ENCODE data around the gene ARL6IP1. TPM values are rescaled to one million over a fixed set of nuclear protein-coding genes. Genes with fewer than 3 reads are reported as not detected.
"Not testable (repeated sequence)": the region's sequence is repeated elsewhere in the genome, so short reads cannot be mapped to it uniquely, and the experiment has no call there.

ARL6IP1 gene
- total RNA-seq, 1 donor from 2014 or later = 27.2 TPM

DNA sequence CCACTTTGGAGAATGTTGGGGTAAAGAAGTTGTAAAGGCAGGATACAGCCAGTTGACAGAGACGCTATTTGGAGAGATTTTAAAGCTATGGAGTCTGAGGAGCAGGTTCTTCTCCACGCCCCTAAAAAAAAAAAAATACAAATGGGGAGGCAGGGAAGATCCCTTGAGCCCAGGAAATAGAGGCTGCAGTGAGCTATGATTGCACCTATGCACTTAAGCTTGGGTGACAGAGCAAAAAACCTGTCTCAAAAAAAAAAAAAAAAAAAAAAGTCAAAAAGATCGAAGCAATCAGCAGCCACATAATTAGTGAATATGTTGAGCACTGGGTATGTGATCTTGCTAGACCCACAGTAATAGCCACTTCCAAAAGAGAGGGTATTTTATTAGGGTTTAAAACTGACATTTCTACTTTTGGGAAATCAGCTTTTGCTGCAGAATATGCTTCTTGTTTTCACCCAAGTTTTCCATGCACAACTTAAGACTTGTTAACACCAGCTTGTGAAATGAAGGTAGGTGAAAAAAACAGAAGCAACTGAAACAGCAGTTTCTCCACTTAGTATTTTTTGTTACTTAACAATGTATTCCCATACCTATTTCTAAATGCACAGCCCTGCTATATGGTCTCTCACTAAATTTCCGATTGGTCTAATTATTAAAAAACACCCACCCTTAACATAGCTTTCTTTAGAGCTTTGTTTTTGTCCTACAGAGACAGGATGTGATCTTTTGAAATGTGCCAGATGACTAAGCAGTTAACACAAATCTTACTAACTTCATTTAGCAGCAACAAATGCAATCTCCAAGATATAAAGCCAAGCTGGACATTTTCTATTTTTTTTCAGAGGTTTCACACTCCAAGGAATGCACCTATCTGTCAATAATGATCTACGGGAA is 2.5 kb upstream of the ARL6IP1 start:
- intact Hi-C loops (cut with DNase I) = loop anchor here (5.0 to 10.0 kb wide), 3 partner anchors 163 to 721 kb away; partner anchors contain the start of genes CCP110, COQ7 and GDE1
- ATAC-seq = no peak
- no peak for DNase-seq (ENCODE audit: missing footprints)

GRCh38 chr16:18802767-18803343 is 1.5 kb upstream of the ARL6IP1 start:
- no peak for DNase-seq (ENCODE audit: missing footprints)
- intact Hi-C loops (cut with DNase I) = loop anchor here (5.0 to 10.0 kb wide), 3 partner anchors 164 to 722 kb away; partner anchors contain the start of genes CCP110, COQ7 and GDE1
- no peak for ATAC-seq

DNA sequence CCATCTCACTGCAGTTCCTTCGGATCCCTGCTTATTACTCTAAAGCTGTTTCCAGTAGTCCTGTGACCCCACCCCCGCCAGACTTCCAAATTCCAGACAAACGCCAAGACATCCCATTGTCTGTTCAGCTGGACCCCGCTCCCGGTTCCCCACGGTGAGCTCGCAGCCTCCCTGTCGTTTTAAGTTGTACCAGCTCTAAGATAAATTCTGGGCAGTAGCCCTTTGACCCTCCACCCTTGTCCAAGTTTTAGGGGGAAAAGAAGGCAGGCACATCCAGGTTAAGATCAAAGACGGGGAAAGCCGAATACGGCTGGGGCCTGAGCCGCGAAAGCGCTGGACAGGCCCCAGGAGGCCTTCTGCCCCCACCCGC is 589 bp downstream of the ARL6IP1 start:
- ATAC-seq = no peak
- intact Hi-C loops (cut with DNase I) = loop anchor here (1.0 to 10.0 kb wide), 4 partner anchors 10 to 724 kb away; partner anchors contain the start of genes CCP110, COQ7, GDE1 and RPS15A

DNA sequence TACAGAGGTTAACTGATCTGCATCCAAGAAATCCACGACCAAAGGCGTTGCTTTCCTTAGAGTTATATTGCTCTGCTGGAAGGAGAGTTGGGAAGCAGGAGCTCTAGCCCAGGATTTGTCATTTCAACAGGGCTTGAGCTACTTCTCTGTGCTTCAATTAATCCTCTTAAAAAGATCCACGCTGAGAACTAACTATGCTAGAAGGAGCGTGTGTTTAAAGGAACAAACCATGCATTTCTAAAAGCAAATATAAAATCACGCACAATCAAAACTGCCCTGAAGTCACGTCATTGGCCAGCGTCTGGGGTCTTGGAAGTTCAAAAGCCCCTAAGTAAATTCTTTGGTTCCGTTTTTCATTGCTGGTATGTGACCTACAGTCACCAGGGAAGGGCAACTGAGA is 1.1 kb downstream of the ARL6IP1 start:
- DNase-seq (ENCODE audit: missing footprints) (no peak), ATAC-seq (no peak)
- intact Hi-C loops (cut with DNase I) = loop anchor here (5.0 to 10.0 kb wide), 3 partner anchors 167 to 725 kb away; partner anchors contain the start of genes CCP110, COQ7 and GDE1

More for the DNA sequence above, 589 bp downstream of the ARL6IP1 start:
- no peak for DNase-seq (ENCODE audit: missing footprints)

DNA sequence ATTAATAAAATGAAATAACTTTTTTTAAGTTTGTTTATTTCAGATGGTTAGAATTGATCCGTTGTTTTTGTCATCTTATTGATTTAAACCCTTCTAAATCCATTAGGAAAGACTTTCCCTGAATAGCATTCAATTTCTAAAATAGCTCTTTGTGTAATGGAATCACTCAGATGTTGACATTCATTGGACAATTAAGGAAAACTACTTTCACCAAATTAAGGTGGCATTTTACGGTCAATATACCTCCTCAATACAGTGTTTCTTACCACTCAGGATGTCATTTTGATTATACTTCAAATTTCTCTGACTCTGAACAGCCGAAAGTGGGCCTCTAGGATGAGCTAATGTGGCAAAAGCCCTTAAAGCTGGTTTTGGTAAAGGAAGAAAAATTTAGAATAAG is 1.8 kb downstream of the ARL6IP1 start:
- intact Hi-C loops (cut with DNase I) = no loop called here
- DNase-seq (ENCODE audit: missing footprints) (no peak), ATAC-seq (no peak)

- intact Hi-C loops (cut with DNase I) = no loop called here
These were observed 3.6 kb downstream of the ARL6IP1 start for GRCh38 chr16:18797746-18798145.

DNA sequence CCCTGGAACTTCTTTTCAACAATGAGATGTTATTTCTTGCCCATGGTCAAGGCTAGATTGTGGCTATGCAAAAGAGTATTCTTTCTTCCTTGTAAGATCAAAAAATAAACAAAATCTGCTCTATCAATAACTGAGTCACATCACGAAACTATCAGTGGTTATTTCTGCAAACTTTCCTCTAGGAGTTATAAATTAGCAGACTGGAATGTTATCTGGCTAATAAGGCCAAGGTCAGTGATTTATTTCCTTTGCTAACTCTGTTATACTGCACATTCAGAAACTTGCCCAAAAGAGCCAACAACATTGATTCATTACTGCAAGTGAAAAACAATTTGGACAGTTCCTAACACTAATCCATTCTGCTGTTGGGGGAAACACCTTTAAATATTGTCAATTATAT is 5.0 kb downstream of the ARL6IP1 start:
- ATAC-seq (no peak), DNase-seq (ENCODE audit: missing footprints) (no peak)
- intact Hi-C loops (cut with DNase I) = no loop called here

More at GRCh38 chr16:18797746-18798145, 3.6 kb downstream of the ARL6IP1 start:
- DNase-seq (ENCODE audit: missing footprints) = no peak
- ATAC-seq = no peak

DNA sequence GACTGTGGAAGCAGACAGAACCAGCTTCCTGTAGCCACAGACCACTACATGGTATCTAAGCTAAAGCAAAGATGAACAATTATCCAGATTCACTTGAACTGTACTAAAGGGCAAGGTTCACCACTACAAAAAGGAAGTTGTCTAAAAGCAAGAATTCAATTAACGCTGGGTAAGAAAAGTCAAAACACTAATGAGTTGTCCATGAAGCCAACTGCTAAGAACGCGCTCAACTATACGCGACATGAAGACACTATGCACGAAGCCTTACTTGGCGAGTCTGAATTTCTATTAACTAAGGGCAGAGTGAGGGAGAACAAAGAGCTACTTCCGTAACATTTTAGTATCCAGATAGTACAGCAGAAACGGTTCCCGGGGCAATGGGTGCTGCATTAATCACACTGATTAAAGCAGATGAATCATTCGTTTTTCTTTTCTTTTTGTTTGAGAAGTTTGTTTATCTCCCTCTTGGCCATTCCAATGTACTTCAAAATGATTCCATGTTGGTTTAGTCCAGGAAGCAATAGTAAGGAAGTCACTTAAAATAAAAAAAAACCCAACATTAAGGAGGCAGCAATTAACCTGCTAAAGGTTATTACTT is 8.4 kb downstream of the ARL6IP1 start:
- intact Hi-C loops (cut with DNase I) = no loop called here
- DNase-seq (ENCODE audit: missing footprints) (no peak), ATAC-seq (no peak)

DNA sequence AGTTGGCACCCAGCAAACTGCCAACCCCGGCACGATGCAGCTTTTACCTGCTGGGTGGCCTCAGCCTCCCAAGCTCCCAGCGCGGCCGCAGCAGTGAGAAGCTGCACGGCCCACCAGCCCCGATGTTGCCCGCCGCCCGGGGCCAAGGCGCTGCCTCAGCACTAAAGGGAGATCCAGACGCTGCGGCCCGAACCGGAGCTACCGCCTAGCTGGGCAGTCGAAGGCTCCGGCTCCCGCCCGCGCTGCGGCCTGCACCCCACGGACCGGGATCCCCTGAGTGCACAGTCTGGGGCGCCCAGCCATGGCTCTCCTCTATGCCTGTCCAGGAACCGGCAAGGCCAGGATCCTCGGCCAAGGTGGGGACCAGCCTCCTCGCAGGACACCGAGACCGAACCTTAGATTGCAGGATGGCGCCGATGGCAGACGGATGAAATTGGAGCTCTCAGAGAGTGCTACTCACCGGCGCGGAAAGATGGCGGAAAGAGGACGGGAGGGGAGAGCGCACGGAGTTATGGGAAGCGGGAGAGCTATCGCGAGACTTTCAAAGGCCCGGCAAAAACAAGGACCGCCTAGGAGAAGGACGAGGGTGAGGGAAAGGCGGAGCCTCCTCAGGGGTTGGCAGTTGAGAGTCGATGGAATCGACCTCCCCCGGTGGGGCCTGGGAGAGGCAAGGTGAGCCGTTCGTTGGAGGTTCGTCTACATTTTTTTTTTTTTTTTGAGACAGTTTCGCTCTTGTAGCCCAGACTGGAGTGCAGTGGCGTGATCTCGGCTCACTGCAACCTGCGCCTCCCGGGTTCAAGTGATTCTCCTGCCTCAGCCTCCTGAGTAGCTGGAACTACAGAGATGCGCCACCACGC is 11.3 kb downstream of the ARL6IP1 start, which contains the start of gene RPS15A:
Gene RPS15A (minus strand): TSS at position 485 of the 857 bp plus-strand sequence. CDS start 1,221 bp downstream, outside the sequence.
- peak; percentile 94 for DNase-seq (ENCODE audit: missing footprints)
- ATAC-seq = peak; percentile 100
- intact Hi-C loops (cut with DNase I) = loop anchor here (1.0 kb wide), 1 partner anchor 11 kb away; the partner anchor contains the start of gene ARL6IP1

DNA sequence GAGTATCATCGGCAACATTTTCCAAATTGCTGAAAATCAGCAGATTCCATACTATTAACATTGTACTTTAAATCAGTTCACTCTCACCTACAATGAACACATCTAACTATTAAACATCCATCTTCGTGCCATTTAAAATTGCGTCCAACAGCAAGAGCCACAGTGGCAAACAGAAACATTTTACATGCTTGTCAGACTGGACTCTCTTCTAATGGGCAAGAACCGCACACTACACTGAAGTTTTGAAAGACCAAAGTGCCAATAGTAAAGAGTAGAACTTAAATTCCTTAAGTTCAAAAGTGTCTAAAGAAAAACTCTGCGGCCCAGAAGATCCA is 11.9 kb downstream of the ARL6IP1 start:
- ATAC-seq (no peak), DNase-seq (ENCODE audit: missing footprints) (no peak)
- intact Hi-C loops (cut with DNase I) = no loop called here

DNA sequence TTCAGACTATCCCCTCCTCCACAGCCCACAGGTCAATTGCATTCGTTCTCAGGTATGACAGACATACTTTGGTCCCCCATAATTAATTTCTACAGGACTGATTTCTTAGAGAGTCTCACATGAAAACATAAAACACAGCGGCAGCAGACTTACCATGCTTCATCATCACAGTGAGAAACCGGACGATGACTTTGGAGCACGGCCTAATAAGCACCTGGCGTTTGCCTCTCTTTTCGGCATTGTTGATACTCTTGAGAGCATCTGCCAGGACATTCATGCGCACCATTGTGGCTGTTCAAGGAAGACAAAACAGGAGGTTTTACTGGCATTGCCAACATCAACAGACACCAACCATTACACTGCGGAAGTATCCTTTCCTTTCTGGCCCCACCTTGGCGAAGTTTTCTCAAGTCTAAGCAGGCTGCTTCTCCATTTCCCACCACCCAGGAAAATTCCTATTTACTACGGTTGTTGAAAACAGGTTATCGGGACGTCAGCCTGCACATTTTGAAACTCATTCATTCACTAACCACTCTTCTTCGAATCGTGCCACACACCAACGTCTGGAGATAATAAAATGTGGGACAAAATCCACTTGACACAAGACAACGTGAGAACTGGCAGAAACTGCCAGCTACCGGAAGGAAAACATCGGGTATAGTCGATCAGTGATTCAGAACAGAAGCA is 12.4 kb downstream of the ARL6IP1 start:
- intact Hi-C loops (cut with DNase I) = no loop called here
- ATAC-seq (no peak), DNase-seq (ENCODE audit: missing footprints) (no peak)

- DNase-seq (ENCODE audit: missing footprints) (no peak), ATAC-seq (no peak)
- intact Hi-C loops (cut with DNase I) = no loop called here
These were observed 16.3 kb downstream of the ARL6IP1 start for GRCh38 chr16:18784917-18785623.

DNA sequence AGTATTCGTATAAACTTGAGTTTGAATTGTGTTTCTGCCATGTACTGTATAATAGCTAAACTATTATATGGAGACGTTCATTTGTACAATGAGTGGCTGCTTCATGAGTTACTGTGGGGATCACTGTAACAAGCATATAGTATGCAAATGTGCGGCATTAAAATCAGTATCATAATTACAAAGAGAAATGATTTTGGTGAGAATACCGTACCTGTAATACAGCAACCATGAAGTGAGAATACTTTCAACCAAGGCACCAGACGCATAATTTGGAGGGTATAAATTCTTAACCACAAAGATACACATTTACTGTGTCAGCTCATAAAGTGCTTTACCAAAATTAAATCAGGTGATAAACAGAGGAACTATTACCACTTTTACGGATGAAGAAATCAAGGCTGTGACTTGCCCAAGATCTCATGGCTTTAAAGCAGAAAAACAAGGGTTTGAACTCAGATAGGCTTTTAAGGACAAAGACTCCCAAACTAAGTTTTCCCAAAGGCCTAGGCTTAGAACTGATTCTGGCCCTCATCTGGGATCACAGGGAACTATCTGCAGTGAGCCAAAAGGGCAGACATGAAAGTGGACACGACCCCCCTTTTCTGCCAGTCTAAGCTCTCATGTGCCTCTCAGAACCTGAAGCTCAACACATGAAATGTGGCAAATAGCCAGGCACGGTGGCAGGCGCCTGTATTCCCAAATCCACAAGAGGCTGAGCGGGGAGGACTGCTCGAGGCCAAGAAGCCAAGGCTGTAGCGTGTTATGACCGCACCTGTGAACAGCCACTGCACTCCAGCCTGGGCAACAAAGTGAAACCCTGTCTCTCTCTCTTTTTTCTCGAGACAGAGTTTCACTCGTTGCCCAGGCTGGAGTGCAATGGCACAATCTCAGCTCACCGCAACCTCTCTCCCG is 17.7 kb downstream of the ARL6IP1 start:
- DNase-seq (ENCODE audit: missing footprints) = no peak
- intact Hi-C loops (cut with DNase I) = no loop called here
- ATAC-seq = no peak

DNA sequence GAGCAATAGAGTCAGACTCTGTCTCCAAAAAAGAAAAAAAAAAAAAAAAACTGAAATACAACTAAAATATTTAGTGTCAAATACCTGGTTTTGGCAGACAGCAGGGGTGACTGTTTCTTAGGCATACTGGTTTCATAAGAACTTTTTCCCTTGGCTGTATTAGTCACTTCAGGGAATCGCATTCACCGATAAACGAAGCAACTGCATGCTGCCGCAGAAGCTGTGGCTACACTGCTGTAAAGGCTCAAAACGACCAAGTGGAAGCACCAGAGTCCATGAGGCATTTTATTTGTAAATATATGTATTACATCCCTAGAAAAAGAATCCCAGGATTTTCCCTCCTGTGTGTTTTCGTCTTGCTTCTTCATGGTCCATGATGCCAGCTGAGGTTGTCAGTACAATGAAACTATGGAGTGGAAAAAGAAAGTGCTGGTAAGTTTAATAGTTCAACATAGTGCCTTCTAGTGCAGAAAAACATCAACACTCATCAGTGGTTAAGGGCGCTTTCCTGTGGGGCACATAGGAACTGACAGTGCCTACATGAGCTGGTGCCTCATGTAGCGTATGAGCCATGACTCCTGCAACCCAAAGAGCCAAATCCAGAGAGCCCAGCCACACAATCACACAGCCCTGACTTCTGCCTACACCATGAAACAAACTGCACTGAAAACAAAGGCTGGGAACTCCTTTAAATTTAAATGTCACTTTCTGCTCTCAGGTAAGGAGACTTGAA is 18.5 kb downstream of the ARL6IP1 start:
- intact Hi-C loops (cut with DNase I) = no loop called here
- no peak for DNase-seq (ENCODE audit: missing footprints)

GRCh38 chr16:18781232-18781631 is 20.1 kb downstream of the ARL6IP1 start:
- intact Hi-C loops (cut with DNase I); DNase-seq (ENCODE audit: missing footprints); ATAC-seq: not testable (repeated sequence)

More for the DNA sequence above, 18.5 kb downstream of the ARL6IP1 start:
- no peak for ATAC-seq

Data from Right ventricle myocardium inferior (tissue), 1 donor.